PFSK-1 (cell line): ENCODE data around the gene FOXP2.

Source experiments
- FOXP2 ChIP-seq: optimal IDR thresholded peaks from 2 replicates; pipeline ENCODE3; 2011; ENCODE audit warnings: borderline replicate concordance, control low read depth, inconsistent platforms; ENCODE audit not compliant: insufficient read depth; ENCODE audit errors: extremely low read length, extremely low read depth
- POLR2AphosphoS5 ChIP-seq: IDR thresholded peaks from 2 replicates; pipeline ENCODE4 v1.6.1; 2012; ENCODE audit warnings: low read depth, mild to moderate bottlenecking, control low read depth, low read length, moderate library complexity
- SIN3A ChIP-seq: IDR thresholded peaks from 2 replicates; pipeline ENCODE4 v1.6.1; 2012; ENCODE audit warnings: mild to moderate bottlenecking, low read length, moderate library complexity, borderline replicate concordance; ENCODE audit not compliant: insufficient read depth
- TAF1 ChIP-seq: IDR thresholded peaks from 2 replicates; pipeline ENCODE4 v1.6.1; 2012; ENCODE audit warnings: low read length, control low read depth, borderline replicate concordance; ENCODE audit not compliant: insufficient read depth
- TF ChIP-seq, protein P1 (sequence below), 2 experiments: IDR thresholded peaks; 2 replicates each; pipeline versions ENCODE4 v1.6.1 to v1.8.0; 2011 to 2012; ENCODE audit warnings: low read depth in 2 of 2, low read length in 2 of 2, control low read depth in 1 of 2, inconsistent platforms in 1 of 2, mild to moderate bottlenecking in 1 of 2, moderate library complexity in 1 of 2; ENCODE audit not compliant: insufficient read depth in 1 of 2

Gene FOXP2

DNA sequence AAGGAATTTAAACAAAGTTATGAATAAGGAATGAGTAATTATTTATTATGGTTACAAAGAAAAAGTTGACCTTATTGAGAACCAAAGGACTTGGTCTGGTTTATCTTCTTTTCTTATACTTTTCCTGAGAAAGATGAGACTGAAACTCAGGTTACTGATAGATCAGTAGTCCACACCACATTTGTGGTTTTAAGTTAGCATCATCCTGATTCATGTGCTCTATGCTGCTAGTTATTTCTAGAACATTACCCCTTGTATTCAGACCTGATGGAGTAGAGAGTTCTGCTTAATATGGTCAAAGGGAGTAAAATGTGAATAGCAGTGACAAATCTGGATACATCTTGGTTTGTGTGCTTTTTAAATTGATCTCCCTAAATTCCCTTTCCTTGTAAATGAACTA lies 63.8 kb downstream of the FOXP2 start:
- TF ChIP-seq, protein P1, sequence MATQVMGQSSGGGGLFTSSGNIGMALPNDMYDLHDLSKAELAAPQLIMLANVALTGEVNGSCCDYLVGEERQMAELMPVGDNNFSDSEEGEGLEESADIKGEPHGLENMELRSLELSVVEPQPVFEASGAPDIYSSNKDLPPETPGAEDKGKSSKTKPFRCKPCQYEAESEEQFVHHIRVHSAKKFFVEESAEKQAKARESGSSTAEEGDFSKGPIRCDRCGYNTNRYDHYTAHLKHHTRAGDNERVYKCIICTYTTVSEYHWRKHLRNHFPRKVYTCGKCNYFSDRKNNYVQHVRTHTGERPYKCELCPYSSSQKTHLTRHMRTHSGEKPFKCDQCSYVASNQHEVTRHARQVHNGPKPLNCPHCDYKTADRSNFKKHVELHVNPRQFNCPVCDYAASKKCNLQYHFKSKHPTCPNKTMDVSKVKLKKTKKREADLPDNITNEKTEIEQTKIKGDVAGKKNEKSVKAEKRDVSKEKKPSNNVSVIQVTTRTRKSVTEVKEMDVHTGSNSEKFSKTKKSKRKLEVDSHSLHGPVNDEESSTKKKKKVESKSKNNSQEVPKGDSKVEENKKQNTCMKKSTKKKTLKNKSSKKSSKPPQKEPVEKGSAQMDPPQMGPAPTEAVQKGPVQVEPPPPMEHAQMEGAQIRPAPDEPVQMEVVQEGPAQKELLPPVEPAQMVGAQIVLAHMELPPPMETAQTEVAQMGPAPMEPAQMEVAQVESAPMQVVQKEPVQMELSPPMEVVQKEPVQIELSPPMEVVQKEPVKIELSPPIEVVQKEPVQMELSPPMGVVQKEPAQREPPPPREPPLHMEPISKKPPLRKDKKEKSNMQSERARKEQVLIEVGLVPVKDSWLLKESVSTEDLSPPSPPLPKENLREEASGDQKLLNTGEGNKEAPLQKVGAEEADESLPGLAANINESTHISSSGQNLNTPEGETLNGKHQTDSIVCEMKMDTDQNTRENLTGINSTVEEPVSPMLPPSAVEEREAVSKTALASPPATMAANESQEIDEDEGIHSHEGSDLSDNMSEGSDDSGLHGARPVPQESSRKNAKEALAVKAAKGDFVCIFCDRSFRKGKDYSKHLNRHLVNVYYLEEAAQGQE (IDR thresholded peaks at IDR 0.05; ENCODE audit: insufficient read depth in 1 of 2, low read depth in 2 of 2, low read length in 2 of 2), result no peak
- no peak for TF ChIP-seq SIN3A
- TF ChIP-seq FOXP2, result no peak
- no peak for TF ChIP-seq POLR2AphosphoS5
- TF ChIP-seq TAF1, result no peak

DNA sequence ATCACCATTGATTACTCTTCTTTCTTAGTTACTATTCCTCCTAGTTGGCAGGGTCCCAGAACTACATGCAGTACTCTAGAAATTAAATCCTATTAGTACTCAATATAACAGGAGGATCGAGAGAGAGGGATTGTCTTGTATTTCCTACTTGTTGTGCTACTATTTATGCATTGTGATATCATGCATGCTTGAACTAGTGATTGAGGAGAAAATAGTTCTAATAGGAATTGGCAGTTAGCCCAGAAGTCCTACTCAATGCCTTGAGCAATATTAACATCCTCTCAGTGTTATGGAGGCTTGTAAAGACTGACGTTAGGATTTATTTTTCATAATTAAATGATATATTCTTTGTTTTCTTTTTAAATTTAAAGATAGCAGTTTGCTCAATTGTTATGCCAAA lies 67.4 kb downstream of the FOXP2 start:
- no peak for TF ChIP-seq POLR2AphosphoS5

DNA sequence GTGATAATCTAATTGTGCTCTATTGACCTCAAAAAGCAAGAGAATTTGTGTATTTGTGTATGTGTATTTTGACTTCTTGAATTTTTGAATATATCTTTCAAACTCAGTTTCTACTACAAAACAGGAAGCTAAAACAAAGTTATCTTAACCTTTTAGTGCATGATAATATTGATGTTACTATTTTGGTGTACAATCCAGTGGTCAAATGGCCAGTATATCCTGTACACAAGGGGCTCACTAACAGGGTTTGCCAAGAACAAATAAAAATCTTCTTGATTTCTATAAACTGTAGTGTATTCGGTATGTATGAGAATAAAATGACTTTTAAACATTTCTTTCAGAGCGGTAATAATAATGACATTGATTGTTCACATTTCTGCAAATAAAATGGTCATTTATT lies 69.6 kb downstream of the FOXP2 start:
- TF ChIP-seq SIN3A (no peak), TAF1 (no peak), FOXP2 (no peak), POLR2AphosphoS5 (no peak)
- TF ChIP-seq, protein P1 (IDR thresholded peaks at IDR 0.05; ENCODE audit: insufficient read depth in 1 of 2, low read depth in 2 of 2, low read length in 2 of 2), result no peak

DNA sequence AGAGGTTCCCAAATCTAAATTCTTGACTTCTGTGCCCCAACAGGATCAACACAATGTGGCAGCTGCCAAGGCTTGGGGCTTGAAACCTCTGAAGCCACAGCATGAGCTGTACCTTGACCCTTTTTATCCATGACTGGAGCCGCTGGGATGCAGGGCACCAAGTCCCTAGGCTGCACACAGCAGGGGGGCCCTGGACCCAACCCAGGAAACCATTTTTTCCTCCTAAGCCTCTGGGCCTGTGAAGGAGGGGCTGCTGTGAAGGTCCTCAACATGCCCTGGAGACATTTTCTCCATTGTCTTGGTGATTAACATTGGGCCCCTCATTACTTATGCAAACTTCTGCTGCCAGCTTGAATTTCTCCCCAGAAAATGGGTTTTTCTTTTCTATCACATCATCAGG lies 72.6 kb downstream of the FOXP2 start:
- TF ChIP-seq POLR2AphosphoS5 (no peak), TAF1 (no peak), FOXP2 (no peak), SIN3A (no peak)
- TF ChIP-seq, protein P1 (IDR thresholded peaks at IDR 0.05; ENCODE audit: insufficient read depth in 1 of 2, low read depth in 2 of 2, low read length in 2 of 2), result no peak

DNA sequence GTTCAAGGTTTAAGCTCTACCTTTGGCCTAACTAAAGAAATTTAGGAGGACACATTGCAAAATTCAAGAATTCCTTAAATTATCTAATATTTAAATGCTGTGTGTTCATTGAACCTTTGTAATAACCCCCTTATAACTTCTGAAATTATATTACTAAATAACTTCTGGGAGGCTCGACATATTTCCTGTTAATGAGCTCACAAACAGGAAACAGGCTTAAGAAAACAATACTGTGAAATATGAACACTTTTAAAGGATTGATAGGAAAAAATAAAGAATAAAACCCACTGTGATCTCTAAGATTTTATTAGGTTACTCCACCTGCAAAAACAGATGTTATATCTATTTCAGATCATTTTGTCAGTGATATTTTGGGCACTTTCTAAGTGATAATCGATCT lies 74.1 kb downstream of the FOXP2 start:
- no peak for TF ChIP-seq SIN3A
- TF ChIP-seq POLR2AphosphoS5, result no peak
- TF ChIP-seq FOXP2, result no peak
- TF ChIP-seq TAF1, result no peak
- TF ChIP-seq, protein P1 (IDR thresholded peaks at IDR 0.05; ENCODE audit: insufficient read depth in 1 of 2, low read depth in 2 of 2, low read length in 2 of 2), result no peak
